Measurements from ENCODE around the gene TMTC3.

DNA sequence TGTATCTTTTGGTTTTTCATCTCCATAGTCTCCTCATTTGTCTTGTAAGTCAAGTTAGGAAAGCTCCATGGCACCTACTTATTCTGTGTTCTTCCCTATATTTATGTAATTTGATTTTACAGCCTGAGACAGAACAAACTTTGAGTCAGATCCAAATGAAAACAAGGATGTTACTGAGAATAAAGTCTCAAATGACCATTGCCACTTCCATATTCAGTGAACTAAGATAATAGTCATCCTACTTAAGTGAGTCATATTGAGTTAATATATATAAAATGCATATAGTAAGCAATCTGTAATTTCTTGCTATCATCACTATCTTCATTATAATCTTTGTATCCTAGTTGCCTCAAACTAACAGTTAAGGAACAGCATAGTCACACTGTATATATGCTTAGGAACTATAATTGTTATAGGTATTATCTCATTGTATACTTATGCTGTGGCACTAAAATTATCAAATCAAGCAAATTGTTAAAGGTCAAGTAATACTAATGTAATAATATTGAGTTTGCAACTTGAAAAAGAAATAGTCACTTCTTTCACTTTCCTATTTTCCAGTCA lies 30.8 kb downstream of the TMTC3 start:
- TF ChIP-seq POLR2AphosphoS5 (IDR thresholded peaks at IDR 0.05; ENCODE audit: insufficient read depth, low read depth, low read length) (no peak), JUN (IDR thresholded peaks at IDR 0.05; ENCODE audit: borderline replicate concordance, insufficient read depth, insufficient read length, low read depth) (no peak), EZH2 (IDR thresholded peaks at IDR 0.05; ENCODE audit: borderline replicate concordance, low read depth, low read length, severe bottlenecking) (no peak), POLR2A (IDR thresholded peaks at IDR 0.05; ENCODE audit: low read depth, low read length) (no peak), GATA2 (IDR thresholded peaks at IDR 0.05; ENCODE audit: insufficient read depth, insufficient read length, low read depth, low read length) (no peak)
- TF ChIP-seq, protein P1, sequence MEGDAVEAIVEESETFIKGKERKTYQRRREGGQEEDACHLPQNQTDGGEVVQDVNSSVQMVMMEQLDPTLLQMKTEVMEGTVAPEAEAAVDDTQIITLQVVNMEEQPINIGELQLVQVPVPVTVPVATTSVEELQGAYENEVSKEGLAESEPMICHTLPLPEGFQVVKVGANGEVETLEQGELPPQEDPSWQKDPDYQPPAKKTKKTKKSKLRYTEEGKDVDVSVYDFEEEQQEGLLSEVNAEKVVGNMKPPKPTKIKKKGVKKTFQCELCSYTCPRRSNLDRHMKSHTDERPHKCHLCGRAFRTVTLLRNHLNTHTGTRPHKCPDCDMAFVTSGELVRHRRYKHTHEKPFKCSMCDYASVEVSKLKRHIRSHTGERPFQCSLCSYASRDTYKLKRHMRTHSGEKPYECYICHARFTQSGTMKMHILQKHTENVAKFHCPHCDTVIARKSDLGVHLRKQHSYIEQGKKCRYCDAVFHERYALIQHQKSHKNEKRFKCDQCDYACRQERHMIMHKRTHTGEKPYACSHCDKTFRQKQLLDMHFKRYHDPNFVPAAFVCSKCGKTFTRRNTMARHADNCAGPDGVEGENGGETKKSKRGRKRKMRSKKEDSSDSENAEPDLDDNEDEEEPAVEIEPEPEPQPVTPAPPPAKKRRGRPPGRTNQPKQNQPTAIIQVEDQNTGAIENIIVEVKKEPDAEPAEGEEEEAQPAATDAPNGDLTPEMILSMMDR (IDR thresholded peaks at IDR 0.05; ENCODE audit: extremely low read depth in 1 of 2, insufficient read depth in 1 of 2, low read depth in 1 of 2, low read length in 2 of 2), result no peak

Measured in endothelial cell of umbilical vein (primary cell).